GM12864 (cell line): Measurements from ENCODE around the gene CYP2C18.
"Not testable (repeated sequence)": the region's sequence is repeated elsewhere in the genome, so short reads cannot be mapped to it uniquely, and the experiment has no call there.

ENCODE experiments used
- DNase-seq: peaks from one replicate; pipeline ENCODE4 v3.0.0-alpha.2; 2011; ENCODE audit warnings: low read depth
- H3K4me3 ChIP-seq: 2 replicates; pipeline ENCODE4 v1.5.1; 2011; ENCODE audit warnings: mild to moderate bottlenecking, low read depth, low read length, control low read depth
- TF ChIP-seq, protein P1 (sequence below): IDR thresholded peaks from 2 replicates; pipeline ENCODE4 v1.5.1; 2011; ENCODE audit warnings: low read depth, mild to moderate bottlenecking, moderate library complexity, low read length, control low read depth, inconsistent platforms; ENCODE audit errors: missing control alignments

CYP2C18 gene

DNA sequence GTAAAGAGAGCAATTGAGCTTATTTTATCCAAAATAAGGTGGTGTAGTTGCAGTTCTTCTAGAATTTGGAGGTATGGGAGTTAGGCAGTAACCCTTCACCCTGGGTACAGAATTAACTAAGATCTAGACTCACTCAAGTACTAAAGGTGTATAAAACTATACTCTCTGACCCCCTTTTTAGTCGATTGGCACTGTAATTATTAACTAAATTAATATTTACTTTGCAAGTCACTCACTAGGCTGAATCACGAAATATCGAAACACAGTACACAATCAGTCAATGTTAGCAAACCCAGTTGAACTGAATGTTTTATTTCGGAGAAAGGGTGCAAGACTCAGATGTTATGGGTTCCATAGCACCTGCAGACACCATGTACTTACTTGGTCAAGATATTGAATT is 64.3 kb downstream of the CYP2C18 start:
- DNase-seq, result no peak
- no peak overlapping the region for H3K4me3 ChIP-seq
- TF ChIP-seq, protein P1, sequence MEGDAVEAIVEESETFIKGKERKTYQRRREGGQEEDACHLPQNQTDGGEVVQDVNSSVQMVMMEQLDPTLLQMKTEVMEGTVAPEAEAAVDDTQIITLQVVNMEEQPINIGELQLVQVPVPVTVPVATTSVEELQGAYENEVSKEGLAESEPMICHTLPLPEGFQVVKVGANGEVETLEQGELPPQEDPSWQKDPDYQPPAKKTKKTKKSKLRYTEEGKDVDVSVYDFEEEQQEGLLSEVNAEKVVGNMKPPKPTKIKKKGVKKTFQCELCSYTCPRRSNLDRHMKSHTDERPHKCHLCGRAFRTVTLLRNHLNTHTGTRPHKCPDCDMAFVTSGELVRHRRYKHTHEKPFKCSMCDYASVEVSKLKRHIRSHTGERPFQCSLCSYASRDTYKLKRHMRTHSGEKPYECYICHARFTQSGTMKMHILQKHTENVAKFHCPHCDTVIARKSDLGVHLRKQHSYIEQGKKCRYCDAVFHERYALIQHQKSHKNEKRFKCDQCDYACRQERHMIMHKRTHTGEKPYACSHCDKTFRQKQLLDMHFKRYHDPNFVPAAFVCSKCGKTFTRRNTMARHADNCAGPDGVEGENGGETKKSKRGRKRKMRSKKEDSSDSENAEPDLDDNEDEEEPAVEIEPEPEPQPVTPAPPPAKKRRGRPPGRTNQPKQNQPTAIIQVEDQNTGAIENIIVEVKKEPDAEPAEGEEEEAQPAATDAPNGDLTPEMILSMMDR, result no peak

DNA sequence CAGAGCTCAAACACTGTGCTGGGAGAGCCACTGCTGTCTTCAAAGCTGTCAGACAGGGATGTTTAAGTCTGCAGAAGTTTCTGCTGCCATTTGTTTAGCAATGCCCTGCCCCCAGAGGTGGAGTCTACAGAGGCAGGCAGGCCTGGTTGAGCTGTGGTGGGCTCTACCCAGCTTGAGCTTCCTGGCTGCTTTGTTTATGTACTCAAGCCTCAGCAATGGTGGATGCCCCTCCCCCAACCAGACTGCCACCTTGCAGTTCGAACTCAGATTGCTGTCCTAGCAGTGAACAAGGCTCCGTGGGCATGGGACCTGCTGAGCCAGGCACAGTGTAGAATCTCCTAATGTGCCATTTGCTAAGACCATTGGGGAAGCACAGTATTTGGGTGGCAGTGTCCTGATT is 74.4 kb downstream of the CYP2C18 start:
- DNase-seq, result no peak
- no peak overlapping the region for H3K4me3 ChIP-seq
- TF ChIP-seq, protein P1, result no peak

DNA sequence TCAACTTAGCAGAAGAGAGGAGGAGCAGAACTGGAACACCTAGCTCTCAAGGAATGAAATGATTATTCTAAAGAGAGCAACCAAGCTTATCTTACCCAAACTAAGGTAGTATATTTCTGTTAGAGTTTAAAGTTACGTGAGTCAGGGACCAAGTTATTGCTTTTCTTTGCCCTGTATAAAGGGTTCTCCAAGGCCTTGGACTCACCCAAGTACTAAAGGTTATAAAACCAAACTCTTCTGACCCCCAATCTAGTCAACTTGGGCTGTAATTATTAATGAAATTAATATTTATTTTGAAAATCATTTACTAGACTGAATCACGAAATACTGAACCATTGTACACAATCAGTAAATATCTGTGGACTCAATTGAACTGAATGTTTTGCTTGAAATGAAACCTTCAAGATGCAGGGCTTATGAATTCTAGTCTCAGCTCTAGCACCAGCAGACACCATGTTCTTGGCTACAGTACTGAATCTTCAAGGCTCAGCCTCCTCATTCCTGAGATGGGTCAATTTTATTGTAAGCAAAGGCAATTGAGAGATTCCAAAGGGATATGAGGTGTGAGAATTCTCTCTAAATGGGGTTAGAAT is 77.2 kb downstream of the CYP2C18 start:
- TF ChIP-seq, protein P1, result no peak
- no peak for DNase-seq
- no peak overlapping the region for H3K4me3 ChIP-seq

DNA sequence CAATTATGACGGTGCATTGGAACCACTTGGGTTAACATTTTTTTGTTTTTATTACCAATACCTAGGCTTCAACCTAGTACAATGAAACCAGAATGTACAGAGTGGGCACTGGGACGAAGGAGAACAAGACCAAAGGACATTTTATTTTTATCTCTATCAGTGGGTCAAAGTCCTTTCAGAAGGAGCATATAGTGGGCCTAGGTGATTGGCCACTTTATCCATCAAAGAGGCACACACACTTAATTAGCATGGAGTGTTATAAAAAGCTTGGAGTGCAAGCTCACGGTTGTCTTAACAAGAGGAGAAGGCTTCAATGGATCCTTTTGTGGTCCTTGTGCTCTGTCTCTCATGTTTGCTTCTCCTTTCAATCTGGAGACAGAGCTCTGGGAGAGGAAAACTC is 78.9 kb downstream of the CYP2C18 start, which contains the start of gene CYP2C19:
CYP2C19 (plus strand) TSS at position 289 of the 400 bp plus-strand sequence; CDS start at position 314, 25 bp downstream.
- H3K4me3 ChIP-seq, result no peak within 1 kb of the TSS
- TF ChIP-seq, protein P1, result no peak
- no peak for DNase-seq

DNA sequence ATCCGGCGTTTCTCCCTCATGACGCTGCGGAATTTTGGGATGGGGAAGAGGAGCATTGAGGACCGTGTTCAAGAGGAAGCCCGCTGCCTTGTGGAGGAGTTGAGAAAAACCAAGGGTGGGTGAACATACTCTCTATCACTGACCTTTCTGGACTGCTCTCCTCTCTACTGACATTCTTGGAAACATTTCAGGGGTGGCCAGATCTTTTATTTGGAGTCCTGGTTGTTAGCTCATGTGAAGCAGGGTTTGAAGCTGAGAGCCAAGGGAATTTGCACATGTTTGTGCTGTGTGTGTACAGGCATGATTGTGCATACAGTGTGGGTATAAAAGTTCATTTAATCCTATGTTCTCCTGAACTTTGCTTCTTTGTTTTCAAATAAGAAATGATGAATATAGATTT is 91.9 kb downstream of the CYP2C18 start:
- H3K4me3 ChIP-seq, DNase-seq: not testable (repeated sequence)

DNA sequence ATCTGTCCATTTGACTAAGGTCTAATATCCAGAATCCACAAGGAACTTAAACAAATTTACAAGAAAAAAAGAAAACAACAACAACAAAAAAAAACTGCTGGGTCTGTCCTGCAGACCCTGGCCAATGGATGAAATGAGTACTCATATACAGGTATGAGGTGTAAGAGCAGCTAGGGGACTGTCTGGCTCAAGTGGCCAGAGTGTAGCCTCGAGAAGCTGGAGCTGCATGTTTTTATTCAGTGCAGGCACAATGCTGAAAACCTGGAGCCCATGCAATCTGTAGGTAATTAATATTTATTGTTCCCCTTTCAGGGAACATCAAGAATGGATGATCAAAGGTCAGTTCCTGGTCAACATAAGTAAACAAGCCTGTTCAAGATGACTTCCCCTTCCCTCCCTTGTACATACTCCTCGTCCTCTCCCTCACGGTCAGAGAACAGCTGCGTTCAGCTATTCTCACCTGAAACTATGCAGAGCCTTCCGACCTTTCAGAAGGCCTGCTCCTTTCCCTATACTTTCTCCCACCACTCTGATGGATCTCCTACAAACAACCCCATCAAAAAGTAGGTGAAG is 94.4 kb downstream of the CYP2C18 start:
- TF ChIP-seq, protein P1, result no peak
- no peak for DNase-seq
- H3K4me3 ChIP-seq, result no peak overlapping the region

DNA sequence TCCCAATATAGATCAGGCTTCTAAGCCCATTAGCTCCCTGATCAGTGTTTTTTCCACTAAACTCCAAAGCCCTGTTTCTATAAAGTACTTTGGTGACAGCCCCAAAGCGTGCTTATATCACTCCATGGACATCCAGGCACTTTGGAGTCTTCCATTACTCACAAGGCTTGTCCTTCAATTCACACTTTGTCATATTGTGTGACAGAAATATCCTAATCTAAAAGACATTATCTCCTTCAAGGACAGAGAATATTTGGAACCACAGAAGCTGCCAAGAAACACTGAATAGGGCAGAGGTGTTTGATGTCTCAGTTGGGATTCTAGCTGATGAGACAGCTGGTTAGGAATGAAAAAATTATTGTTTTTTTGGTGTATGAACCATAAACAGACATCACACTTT is 97.3 kb downstream of the CYP2C18 start:
- no peak overlapping the region for H3K4me3 ChIP-seq
- DNase-seq, result no peak
- TF ChIP-seq, protein P1, result no peak
